ENCODE measurements around the gene GAS6.

GAS6 gene

DNA sequence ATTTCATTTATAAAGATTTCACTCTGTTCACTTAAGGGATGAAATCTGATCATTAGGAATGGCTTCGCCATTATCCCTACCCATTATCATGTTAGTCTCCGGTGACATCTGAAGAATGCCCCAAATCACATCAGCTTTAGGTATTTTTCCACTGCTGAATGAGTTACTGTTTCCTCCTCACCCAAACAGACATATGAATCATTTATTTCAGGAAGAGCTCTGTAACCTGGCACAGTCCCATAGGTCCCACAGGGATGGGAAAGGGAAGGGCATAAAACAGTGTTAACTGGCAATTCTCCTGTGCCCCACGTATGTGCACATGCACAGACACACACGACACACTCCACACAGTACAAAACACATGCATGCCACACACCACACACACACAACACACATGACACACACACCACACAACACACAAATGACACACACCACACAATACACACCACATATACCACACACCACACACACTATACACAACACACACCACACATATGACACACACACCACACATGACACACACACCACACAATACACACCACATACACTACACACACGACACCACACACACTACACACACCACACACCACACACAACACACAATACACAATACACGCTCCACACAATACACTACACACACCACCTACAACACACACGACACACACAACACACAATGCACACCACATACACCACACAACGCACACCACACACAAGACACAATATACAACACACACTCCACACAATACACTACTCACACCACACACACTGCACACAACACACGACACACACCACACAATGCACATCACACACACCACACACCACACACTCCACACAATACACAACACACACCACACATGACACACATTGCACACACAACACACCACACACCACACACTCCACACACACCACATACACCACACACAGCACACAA, 89.4 kb downstream of the GAS6 start:
- DNase-seq (ENCODE audit: low read depth in 2 of 2) = no peak

DNA sequence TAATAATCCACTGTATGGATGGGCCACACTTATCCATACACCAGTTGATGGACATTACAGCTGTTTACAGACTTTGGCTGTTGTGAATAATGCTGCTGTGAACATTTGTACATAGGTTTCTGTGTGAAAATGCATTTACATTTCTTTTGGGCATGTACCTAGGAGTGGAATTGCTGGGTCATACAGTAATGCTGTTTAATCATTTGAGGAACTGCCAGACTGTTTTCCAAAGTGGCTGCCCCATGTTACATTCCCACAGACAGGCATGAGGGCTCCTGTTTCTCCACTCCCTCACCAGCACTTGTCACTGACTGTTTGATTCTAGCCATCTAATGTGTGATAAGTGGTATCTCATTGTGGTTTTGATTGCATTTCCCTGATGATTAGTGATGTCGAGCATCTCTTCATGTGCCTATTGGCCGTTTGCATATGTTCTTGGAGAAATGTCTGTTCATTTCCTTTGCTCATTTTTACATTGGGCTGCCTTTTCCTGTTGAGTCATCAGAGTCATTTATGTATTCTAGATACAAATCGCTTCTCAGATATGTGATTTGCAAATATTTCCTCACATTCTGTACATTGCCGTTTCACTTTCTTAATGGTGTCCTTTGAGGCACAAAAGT, 92.1 kb downstream of the GAS6 start:
- DNase-seq (ENCODE audit: low read depth in 2 of 2) = no peak

DNA sequence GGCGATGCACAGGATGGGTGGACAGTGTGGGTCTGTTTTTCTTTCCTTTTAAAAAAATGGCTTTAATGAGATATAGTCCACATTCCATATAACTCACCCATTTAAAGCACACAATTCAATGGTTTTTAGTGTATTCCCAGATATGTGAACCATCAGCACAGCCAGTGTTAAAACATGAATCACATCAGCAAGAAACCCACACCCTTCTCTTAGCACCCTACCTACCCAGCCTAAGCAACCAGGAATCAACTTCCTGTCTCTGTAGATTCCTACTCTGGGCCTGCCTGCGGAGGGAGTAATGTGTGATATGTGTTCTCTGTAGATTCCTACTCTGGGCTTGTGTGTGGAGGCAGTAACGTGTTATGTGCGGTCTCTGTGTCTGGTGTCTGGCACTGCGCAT, 92.9 kb downstream of the GAS6 start:
- no peak for DNase-seq (ENCODE audit: low read depth in 2 of 2)

Data from stimulated activated CD4-positive, alpha-beta T cell treated with anti-CD3 and anti-CD28 coated beads, Interleukin-1b, Interleukin-23, amount 100 ng/mL, for 4 hours (primary cell).